Raji (cell line): Measurements from ENCODE around the gene DNAH5.

ENCODE experiments used
- POLR2A ChIP-seq: IDR thresholded peaks from 2 replicates; pipeline ENCODE4 v1.6.1; 2011; ENCODE audit warnings: low read depth, low read length, control low read depth; ENCODE audit not compliant: insufficient read depth

DNAH5 gene

GRCh38 chr5:13944560-13945199 is at the start of gene DNAH5:
TSS of gene DNAH5 (minus strand) at chr5:13944688. CDS start at chr5:13944438, 250 bp downstream.
- no peak for TF ChIP-seq POLR2A

GRCh38 chr5:13993926-13994325 is 49.4 kb upstream of the DNAH5 start:
- no peak for TF ChIP-seq POLR2A

GRCh38 chr5:13992795-13993194 is 48.3 kb upstream of the DNAH5 start:
- TF ChIP-seq POLR2A, result no peak

GRCh38 chr5:13991365-13991764 is 46.9 kb upstream of the DNAH5 start:
- no peak for TF ChIP-seq POLR2A

- TF ChIP-seq POLR2A, result no peak
Observed at GRCh38 chr5:13990896-13991295, 46.4 kb upstream of the DNAH5 start.

- no peak for TF ChIP-seq POLR2A
Observed at GRCh38 chr5:13989832-13990231, 45.3 kb upstream of the DNAH5 start.

- TF ChIP-seq POLR2A, result no peak
Observed at GRCh38 chr5:13987843-13988464, 43.5 kb upstream of the DNAH5 start.

GRCh38 chr5:13985731-13986418 is 41.4 kb upstream of the DNAH5 start:
- no peak for TF ChIP-seq POLR2A

- TF ChIP-seq POLR2A, result no peak
Observed at GRCh38 chr5:13976867-13977830, 32.7 kb upstream of the DNAH5 start.

GRCh38 chr5:13976223-13976622 is 31.7 kb upstream of the DNAH5 start:
- TF ChIP-seq POLR2A, result no peak

- no peak for TF ChIP-seq POLR2A
Observed at GRCh38 chr5:13975246-13975645, 30.8 kb upstream of the DNAH5 start.

GRCh38 chr5:13973724-13974123 is 29.2 kb upstream of the DNAH5 start:
- no peak for TF ChIP-seq POLR2A

- no peak for TF ChIP-seq POLR2A
Observed at GRCh38 chr5:13972029-13972428, 27.5 kb upstream of the DNAH5 start.

GRCh38 chr5:13957032-13957645 is 12.7 kb upstream of the DNAH5 start:
- TF ChIP-seq POLR2A, result no peak

GRCh38 chr5:13956471-13956870 is 12.0 kb upstream of the DNAH5 start:
- TF ChIP-seq POLR2A, result no peak
